DMS53 (cell line): ENCODE measurements around the gene NEAT1.
A peak's percentile ranks its signal among the peaks of the same experiment; 100 is the strongest.

Source experiments
- DNase-seq: peaks from one replicate; lab custom pipeline; 2025; lab: John Stamatoyannopoulos, UW

The NEAT1 gene

DNA sequence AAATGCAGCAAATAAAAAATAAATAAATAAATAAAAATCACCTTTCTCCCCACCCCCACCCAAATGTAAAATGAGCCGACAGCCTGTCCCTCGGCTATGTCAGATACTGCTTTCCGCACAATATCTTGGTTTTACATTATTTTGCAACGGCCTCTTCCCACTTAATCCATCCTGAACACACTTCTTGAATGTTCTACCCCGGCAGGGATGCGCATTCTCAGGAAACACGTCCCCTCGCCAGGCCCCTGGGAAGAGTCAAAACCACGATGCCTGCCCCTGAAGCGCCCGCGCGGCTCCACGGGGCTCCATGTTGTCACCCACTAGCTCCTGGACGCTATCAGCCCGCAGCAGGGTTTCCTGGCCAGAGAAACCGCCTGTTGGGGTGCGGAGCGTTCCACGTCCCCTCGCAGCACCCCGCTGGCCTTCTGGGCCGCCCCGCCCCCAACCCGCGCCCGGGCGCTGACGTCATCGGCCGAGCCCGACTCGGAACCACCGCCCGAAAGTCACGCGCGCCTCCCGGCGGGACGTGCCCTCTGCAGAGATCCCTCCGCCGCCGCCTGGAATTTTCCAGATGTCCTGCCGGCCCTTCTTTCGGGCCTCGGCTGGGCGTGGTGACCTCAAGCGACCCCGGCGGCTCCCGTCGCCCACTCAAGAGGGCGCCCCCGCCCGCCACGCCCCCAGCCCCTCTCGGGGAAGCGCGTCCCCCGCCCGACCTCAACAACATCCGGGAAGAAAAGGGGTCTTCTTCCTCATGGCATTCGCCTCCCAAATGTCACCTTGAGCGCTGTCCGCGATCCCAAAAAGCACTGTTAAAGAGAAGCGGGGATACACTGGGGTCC, 585 bp upstream of the NEAT1 start:
- peak; percentile 99 for DNase-seq

DNA sequence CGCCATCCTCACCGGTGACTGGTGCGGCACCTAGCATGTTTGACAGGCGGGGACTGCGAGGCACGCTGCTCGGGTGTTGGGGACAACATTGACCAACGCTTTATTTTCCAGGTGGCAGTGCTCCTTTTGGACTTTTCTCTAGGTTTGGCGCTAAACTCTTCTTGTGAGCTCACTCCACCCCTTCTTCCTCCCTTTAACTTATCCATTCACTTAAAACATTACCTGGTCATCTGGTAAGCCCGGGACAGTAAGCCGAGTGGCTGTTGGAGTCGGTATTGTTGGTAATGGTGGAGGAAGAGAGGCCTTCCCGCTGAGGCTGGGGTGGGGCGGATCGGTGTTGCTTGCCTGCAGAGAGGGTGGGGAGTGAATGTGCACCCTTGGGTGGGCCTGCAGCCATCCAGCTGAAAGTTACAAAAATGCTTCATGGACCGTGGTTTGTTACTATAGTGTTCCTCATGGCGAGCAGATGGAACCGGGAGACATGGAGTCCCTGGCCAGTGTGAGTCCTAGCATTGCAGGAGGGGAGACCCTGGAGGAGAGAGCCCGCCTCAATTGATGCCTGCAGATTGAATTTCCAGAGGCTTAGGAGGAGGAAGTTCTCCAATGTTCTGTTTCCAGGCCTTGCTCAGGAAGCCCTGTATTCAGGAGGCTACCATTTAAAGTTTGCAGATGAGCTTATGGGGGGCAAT, 1.1 kb downstream of the NEAT1 start:
- peak; percentile 68 for DNase-seq

- peak; percentile 66 for DNase-seq
These were observed 1.9 kb downstream of the NEAT1 start for GRCh38 chr11:65424205-65425104.

GRCh38 chr11:65425105-65425970, 2.7 kb downstream of the NEAT1 start:
- peak; percentile 71 for DNase-seq

DNA sequence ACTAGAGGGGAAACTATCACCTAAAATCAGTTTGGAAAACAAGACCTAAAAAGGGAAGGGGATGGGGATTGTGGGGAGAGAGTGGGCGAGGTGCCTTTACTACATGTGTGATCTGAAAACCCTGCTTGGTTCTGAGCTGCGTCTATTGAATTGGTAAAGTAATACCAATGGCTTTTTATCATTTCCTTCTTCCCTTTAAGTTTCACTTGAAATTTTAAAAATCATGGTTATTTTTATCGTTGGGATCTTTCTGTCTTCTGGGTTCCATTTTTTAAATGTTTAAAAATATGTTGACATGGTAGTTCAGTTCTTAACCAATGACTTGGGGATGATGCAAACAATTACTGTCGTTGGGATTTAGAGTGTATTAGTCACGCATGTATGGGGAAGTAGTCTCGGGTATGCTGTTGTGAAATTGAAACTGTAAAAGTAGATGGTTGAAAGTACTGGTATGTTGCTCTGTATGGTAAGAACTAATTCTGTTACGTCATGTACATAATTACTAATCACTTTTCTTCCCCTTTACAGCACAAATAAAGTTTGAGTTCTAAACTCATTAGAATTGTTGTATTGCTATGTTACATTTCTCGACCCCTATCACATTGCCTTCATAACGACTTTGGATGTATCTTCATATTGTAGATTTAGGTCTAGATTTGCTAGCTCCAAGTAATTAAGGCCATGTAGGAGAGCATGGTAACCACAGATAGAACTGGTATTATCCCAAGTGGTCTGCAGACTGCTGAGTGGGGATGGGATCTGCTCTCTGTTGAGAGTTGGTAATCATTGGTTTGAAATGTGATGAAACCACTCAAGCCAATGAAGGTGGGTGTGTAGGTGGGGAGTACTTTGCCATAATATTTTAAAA, 3.6 kb downstream of the NEAT1 start:
- DNase-seq: peak; percentile 71

- DNase-seq: peak; percentile 91
These were observed 4.5 kb downstream of the NEAT1 start for GRCh38 chr11:65426839-65427690.

DNA sequence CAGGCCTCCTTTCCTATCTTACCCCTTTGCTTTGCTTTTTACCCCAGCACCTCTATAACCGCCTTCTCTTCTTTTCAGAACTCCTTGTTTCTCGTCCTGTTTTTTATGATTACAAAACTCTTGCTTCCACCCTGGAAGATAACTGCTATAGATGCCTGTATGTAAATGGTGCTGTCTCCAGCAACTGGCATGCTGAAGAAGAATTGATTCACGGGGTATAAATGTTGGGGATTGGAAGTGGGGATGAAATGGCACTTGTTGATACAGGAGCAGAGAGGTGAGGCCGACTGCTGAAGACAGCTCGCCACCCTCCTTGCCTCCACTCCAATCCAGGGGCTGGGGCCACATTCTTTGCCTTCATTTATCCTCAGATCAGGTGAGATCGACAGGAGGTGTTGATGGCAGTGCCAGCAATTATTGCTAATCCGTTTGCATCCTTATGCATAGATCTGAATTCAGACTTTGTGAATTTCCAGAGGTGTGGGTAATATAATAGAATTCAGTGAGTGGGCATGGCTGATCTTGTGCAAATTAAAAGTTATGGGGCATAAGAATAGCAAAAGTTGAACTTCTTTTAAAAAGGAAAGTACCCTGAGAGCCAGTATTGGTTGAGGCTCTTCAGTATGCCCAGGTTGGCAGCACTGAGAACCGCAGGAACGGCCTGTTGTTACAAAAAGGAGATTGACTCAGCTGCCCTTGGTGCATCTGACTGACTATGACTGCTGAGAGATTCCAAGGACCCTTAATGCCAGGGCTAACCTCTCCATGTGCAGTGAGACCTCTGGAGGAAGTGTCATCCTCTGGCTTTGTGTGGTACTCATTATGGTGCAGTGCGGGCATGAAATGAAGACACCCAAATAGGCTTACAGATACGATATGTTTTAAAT, 5.3 kb downstream of the NEAT1 start:
- peak; percentile 88 for DNase-seq

- peak; percentile 87 for DNase-seq
These were observed 6.0 kb downstream of the NEAT1 start for GRCh38 chr11:65428578-65429067.

GRCh38 chr11:65429068-65429681, 6.6 kb downstream of the NEAT1 start:
- peak; percentile 78 for DNase-seq

- peak; percentile 83 for DNase-seq
These were observed 7.3 kb downstream of the NEAT1 start for GRCh38 chr11:65429724-65430405.

GRCh38 chr11:65430406-65431217, 8.0 kb downstream of the NEAT1 start:
- peak; percentile 70 for DNase-seq

DNA sequence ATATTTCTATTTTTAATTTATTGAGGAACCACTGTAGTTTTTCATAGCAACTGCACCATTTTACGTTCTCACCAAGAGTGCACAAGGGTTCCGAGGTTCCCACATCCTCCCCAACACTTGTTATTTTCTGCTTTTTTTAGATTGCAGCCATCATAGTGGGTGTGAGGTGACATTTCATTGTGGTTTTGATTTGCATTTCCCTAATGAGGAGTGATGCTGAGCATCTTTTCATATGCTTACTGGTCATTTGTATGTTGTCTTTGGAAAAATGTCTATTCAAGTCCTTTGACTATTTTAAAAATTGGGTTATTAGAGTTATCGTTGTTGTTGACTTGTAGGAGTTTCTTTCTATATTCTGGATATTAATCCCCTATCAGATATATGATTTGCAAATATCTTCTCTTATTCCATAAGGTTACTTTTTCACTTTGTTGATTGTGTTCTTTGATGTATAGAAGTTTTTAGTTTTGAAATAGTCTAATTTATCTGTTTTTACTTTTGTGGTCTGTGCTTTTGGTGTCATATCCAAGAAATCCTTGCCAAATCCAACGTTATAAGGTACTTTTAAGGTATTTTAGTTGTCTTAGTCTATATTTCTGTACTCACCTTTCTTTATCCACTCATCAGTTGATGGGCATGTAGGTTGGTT, 9.0 kb downstream of the NEAT1 start:
- DNase-seq: no peak

- no peak for DNase-seq
These were observed 9.6 kb downstream of the NEAT1 start for GRCh38 chr11:65432100-65432650.

GRCh38 chr11:65432686-65433582, 10.3 kb downstream of the NEAT1 start:
- DNase-seq: peak; percentile 64
